Stimulated activated CD8-positive, alpha-beta memory T cell treated with anti-CD3 and anti-CD28 coated beads, Interleukin-7, amount 100 ng/mL, for 1 hour (primary cell): Measurements from ENCODE around the gene TMEM163.
"Not testable (repeated sequence)": the region's sequence is repeated elsewhere in the genome, so short reads cannot be mapped to it uniquely, and the experiment has no call there.

Experiments used
- DNase-seq, 2 donors: peaks; one replicate each; pipeline ENCODE4 v3.0.0-alpha.2; 2020; ENCODE audit warnings: low read depth in 2 of 2

TMEM163 gene

DNA sequence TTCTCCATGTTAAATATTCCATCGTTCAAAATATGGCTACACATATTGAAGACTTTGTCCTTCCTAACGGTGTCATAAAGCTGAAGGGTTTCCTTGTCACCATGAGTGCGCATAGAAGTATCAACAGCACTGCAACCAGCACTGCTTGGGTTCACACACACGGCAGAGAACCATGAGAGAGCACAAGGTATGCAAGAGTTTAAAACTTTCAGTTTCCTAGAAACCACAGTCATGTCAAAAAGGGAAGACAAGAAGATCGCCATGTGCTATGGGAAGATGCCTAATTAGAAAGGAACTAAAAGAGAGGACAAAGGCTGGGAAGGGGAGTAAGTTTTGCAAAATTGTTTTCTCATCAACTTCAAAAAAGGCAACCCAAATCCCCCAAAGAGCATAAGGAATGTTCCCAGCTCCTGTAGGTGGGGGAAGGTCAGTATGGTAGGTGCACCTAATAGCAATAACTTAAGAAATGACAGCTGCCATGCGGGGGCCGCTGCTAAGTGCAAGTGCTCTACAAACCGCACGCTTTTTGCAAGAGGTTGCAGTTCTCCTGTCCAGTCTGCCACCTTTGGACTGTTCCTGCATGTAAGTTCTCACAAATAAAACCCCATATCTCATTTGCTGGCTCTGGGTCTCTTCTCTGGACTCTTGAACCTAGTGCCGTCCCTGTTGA, 136.8 kb downstream of the TMEM163 start:
- no peak for DNase-seq

DNA sequence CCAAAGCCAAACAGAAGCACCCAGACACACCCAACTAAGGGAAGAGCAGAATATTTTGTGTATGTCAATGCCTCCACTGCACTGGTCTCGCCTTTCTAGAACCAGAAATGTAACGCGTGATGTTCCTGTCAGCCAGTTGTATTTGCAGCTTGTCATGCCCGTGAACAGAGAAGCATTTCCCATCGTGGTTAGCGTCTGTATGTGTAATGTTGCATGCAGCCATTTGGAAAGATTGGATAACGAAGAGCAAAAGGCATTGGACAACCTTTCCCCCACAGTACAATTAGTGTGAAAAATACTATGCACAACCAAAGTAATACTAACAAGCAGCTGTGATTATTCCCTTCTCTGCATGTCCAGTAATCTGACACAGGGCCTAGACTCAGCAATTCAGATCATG, 140.5 kb downstream of the TMEM163 start:
- no peak for DNase-seq

- no peak for DNase-seq
These were observed 142.3 kb downstream of the TMEM163 start for GRCh38 chr2:134576478-134576877.

- no peak for DNase-seq
These were observed 142.9 kb downstream of the TMEM163 start for GRCh38 chr2:134575888-134576287.

GRCh38 chr2:134574611-134575330, 144.0 kb downstream of the TMEM163 start:
- DNase-seq, result no peak

DNA sequence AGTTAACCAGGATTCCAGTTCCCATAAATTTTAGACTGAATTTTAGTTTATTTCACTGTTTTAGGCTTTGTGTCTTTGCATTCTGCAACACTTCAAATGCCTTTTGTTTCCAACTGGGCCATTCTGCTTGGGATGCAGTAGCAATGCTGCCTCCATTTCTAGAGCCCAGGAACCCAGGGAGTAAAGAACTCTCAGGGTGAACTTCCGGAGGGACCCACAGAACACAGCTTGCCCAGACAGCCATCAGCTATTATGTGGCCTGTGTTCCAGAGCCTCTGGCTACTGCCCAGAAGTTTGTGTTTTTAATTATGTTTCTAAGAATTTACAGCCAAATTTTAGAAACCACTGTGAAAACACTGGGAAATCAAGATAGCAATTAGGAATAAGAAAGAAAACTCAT, 145.1 kb downstream of the TMEM163 start:
- DNase-seq, result no peak

- DNase-seq, result no peak
These were observed 145.8 kb downstream of the TMEM163 start for GRCh38 chr2:134573085-134573370.

DNA sequence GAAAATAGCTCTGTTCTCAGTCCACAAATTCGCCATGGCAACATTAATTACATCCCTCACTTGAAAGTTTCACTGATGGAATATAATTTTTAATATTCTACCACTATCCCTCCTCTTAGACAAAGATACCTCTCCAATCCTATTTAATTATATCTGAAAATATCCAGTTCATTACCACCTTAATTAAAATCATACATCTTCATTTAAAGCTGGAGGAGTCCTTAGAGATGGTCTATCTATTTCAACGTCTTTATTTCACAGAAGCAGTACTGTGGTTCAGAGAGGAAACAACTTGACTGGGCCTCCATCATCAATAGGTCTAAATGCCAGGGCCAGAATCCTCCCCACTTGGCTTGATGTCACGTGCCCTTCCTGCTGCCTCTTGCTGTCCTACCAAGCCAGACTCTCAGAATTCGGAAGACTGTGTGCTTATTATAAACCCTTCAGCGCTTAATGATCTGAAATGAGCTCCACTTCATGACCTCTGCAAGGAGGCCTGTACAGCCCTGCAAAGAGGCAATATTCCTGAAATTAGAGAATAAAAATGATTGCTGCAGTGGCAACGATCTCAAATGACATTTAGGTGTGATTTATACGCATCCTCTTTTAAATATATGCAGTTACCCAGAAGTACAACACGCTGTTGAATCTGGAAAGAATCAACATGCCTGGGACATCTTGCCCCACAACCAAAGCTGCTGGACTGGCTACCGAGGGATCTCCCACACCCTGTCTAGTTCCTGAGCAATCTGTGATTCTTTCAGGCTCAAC, 146.3 kb downstream of the TMEM163 start:
- no peak for DNase-seq

GRCh38 chr2:134570676-134571075, 148.1 kb downstream of the TMEM163 start:
- DNase-seq, result no peak

DNA sequence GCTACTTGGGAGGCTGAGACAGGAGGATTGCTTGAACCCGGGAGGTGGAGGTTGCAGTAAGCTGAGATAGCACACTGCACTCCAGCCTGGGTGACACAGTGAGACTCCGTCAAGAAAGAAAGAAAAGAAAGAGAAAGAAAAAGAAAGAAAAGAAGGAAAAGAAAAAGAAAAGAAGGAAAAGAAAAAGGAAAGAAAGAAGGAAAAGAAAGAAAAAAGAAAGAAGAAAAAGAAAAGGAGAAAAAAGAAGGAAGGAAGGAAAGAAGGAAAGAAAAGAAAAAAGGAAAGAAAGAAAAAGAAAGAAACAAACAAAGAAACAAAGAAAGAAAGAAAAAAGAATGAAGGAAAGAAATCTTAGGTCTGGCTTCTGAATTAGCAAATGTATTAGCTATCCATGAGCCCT, 150.4 kb downstream of the TMEM163 start:
- no peak for DNase-seq

- no peak for DNase-seq
These were observed 151.1 kb downstream of the TMEM163 start for GRCh38 chr2:134567666-134568065.

GRCh38 chr2:134564955-134565354, 153.8 kb downstream of the TMEM163 start:
- DNase-seq, result not testable (repeated sequence)

- no peak for DNase-seq
These were observed 154.3 kb downstream of the TMEM163 start for GRCh38 chr2:134564549-134564948.

DNA sequence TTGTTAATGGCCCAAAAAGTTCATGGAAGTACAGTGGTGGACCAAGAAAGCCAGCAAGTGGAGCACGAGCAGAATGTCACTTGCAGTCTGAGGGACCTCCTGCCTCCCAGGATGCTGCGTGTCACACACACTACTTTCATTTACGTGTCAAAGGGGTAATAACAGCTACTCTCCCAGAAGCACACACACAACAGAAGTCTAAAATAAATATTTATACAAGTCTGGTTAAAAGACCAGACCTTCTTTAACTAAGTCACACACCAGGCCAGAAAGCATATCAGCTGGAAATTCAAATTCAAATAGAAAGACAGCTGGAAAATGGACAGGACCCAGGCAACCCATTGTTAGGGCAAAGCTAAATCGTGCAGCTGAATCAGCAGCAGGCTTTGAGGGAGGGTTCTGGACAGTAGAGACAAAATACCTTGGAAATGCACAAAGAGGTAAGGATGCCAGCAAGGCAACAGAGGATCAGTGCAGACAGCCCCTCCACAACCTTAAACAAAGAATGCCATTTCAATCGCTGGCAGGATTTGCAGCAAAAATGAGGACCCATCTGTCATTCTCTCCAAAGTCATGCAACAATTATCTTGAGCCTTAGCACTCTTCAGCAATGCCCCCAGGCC, 160.5 kb downstream of the TMEM163 start:
- no peak for DNase-seq

DNA sequence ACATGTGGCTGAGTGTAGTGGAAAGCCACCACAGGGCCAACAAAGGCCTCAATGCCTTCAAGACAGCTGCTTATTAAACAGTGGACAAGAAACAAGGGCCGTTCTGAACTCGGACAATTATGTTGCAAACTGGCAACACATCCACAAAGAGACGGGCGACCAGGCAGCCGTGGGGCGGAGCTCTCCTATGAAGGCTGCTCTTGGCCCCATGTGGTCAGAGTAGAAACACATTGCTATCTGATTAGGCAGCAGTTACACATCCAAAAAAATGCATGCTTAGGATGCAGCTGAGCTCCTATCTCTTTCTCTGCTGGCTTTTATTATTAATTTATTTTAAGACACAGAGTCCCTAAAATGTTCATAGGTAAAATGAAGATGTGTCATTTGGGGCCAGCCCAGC, 163.4 kb downstream of the TMEM163 start:
- no peak for DNase-seq

- DNase-seq, result no peak
These were observed 165.1 kb downstream of the TMEM163 start for GRCh38 chr2:134553657-134554056.

- DNase-seq, result no peak
These were observed 168.1 kb downstream of the TMEM163 start for GRCh38 chr2:134550566-134551164.

DNA sequence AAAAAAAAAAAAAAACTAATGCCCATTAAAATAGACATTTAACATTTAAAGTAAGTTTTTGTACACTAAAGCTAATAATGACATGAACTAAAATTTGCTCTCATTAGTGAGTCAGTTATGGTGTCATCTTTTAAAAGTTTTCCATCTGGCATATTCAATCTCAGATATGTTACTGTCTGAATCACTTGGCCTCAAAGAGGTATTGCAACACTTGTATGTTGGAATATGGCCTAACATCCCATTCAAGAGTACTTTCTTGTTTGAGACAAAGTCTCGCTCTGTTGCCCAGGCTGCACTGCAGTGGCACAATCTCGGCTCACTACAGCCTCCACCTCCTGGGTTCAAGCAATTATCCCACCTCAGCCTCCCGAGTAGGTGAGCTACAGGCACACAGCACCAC, 169.7 kb downstream of the TMEM163 start:
- no peak for DNase-seq

- no peak for DNase-seq
These were observed 177.8 kb downstream of the TMEM163 start for GRCh38 chr2:134540990-134541389.

DNA sequence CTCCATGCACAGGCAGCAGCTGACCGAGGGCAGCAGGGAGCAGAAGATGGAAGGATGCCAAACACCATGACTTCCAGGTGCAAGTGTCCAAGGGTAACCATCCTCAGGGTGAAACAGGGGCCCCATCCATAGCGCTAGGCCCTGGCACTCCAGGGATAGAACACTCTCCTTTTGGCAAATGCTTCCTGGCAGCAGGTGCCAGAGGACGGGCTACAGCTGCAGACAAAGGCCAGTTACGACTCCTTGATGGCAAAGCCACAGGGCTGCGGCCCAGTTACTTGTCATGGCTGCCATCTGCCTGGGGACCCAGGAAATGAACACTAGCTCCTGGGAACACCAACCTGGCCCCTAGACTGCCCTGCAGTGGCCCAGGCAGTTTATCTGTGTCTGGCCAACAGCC, 178.8 kb downstream of the TMEM163 start:
- no peak for DNase-seq

DNA sequence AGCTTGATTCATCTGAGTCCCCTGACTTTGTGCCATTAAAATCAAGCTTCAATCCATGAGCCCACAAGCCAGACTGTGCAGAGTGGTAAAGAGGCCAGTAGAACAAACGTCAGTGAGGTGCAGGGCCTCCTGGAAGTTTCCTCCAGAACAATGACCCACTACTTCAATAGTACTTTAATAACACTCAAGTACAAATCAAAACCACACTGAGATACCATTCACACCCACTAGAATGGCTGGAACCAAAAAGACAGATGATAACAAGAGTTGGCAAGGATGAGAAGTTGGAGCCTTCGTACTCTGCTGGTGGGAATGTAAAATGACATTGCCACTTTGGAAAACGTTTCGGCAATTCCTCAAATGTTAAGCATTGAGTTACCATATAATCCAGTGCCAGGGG, 181.1 kb downstream of the TMEM163 start:
- DNase-seq, result no peak

GRCh38 chr2:134537121-134537520, 181.7 kb downstream of the TMEM163 start:
- DNase-seq, result no peak
